CD4-positive, alpha-beta T cell treated with Interleukin-17A for 4 hours (primary cell): Measurements from ENCODE around the gene PACRG.

Experiments
- DNase-seq: peaks from one replicate; pipeline ENCODE4 v3.0.0-alpha.2; 2020; ENCODE audit warnings: mixed read lengths

Gene PACRG

GRCh38 chr6:162710936-162711335 is 16.8 kb upstream of the PACRG start:
- DNase-seq = no peak

DNA sequence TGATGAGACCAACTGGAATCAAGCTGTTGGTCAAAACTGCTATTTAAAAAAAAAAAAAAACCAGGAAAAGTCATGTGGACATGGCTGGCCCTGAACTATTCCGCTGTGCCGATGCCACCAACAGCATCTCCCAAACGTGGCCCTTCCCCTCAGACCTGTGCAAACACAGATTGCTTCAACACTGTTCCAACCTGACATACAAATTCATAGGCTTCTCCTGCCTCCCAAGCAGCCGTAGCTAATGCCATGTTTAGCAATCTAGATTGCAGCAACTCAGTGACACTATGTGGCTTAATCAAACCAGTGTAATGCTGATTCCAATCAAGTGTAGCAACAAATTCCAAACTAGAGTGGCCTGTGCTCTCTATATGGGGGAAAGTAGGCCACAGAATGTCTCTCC is 16.4 kb upstream of the PACRG start:
- DNase-seq = no peak

DNA sequence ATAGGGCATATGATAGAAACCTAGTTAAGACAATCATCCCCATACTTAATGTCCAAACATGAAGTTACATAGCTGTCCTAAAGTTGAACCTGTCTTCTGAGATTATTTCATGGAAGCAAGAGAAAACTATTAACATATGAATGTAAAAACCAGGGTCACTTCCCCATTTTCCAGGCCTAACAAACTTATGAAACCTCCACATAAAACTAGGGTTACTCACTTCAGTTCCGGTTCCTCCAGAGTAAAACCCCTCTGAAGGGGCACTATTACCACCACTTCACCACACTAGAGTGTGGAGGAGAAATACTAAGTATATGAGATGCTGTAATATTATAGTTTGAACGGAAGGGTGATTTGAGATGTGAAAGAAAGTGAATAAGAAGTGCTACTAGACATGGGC is 15.1 kb upstream of the PACRG start:
- DNase-seq = no peak

DNA sequence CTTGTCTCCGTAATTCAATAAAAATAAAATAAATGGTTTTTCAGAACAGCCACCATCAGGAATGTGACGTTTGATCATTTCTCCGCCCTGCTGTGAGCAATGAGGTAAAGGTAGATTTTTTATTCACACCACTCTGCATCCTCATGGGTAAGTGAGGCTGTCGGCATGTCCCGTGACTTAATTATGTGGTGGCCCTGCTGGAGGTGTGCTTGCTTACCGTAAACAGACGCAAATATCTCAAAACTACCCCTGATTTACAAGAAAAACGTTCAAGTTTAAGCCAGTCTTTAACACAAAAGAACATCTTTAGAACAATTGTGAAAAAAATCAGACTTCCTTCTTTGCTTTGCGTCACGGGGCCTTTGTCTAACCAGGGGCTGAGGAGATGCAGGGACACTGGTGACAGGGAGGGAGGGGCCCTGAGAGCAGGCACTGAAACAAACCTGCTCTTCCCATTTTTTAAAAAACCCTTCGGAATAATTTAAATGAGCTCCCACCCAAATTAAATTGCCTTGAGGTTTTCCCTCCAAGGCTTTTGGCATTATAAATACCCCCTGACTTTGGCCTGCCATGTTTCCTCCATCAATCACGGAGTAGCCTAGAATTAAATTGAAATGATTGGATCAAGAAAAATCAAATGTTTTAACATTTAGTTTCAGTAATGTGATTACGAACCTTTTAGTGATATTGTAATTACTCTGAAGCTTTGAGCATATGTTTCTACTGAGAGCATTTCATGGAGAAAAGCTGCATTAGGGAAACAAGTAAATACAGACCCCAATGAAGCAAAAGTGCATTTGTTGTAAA is 13.6 kb upstream of the PACRG start:
- no peak for DNase-seq

GRCh38 chr6:162715601-162716000 is 12.2 kb upstream of the PACRG start:
- no peak for DNase-seq

GRCh38 chr6:162719528-162719927 is 8.2 kb upstream of the PACRG start:
- no peak for DNase-seq

DNA sequence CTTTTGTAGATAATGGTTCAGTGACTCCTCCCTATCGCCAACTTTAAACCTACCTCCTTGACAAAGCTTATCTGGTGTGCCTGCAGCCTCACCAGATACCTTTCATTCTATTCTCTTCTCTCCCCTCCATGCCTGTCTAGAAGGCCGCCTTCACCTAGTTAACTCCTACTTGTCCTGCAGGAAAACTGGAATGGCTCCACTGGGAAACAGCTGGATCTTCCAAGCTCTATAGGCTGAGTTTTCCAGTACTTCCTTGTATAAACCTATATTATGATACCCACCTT is 6.4 kb upstream of the PACRG start:
- DNase-seq = no peak

DNA sequence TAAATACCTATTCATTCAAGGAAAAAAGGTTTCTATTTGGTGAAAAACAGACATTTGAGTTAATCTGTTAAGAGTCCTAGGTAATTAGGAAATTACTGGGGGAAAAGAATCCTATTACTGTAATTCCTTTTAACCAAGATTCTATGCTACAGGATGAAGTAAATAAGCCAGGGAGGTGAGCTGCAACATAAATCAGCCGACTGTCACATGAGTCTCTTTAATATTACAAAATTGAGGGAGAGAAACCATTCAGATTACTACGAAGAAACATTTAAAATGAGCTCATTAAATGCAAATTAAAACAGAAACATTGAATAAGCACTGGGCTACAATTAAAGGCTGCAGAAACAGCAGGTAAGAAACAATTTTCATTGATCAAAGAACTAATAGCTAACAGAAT is 5.5 kb upstream of the PACRG start:
- DNase-seq = no peak

DNA sequence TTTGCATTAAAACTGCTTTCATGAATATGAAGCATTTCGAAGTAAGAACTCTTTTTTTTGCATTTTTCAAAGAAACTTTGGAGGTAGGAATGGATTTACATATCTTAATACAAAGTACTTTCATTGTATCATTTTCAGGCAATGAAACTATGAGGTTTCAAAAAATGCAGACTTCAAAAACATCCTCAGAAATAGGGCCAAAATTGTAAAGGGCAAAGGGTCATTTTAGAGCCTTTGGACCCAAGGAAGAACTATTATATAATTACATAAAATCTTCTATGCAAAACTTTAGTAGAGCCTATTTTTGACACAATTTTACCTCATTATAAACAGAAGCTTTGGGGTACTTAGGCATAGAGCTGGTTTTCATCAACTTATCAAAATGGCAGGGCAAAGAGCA is 5.1 kb upstream of the PACRG start:
- DNase-seq = no peak

DNA sequence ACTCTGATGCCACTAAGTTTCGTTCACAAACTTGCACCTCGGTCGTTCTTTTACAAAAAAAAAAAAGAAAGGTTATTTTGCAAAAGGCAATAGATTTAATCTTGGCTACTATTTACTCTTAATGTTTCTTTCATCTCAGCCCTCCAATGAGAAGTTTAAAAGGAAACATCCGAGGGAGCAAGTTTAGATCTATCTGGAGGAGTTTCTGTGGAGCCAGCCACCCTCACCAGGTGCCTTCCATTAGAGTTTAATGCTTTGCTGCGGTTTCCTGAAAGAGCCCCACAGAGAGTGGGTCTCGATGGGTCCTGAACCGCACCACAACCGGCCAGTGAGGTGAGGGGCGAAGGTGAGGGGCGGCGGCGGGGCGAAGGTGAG is 840 bp upstream of the PACRG start:
- peak; percentile 31 for DNase-seq

DNA sequence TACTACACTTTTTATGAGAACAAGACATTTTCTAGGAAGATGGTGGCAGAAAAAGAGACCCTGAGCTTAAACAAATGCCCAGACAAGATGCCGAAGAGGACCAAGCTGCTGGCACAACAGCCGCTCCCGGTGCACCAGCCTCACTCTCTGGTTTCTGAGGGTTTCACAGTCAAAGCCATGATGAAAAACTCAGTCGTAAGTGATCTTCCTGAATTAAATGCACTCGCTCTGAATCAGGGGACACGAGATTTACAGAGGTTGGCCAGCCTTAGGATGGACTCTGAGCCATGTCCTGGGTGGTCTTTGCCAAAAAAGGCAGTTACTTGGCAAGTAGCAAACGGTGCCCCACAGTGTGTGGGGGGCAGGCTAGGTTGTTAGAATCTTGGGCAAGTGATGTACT is 423 bp downstream of the PACRG start:
- no peak for DNase-seq

DNA sequence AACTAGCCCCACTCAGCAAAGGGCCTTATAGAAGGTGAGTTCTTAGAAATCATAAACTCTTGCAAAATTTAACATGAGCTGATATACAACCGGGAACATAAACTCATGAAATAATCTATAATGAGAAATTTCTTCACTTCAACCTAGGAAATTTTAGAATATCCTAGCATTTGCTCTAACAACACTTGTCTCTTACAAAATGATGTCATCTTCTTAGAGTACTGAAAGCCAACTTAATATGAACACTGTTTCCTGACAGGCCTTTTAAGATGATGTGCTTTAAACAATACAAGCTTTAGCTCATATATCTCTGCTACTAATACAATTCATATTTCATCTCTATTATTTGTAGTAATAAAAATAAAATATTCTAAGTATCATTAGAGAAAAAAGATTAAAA is 932 bp downstream of the PACRG start:
- no peak for DNase-seq

- DNase-seq = no peak
Measured at GRCh38 chr6:162730502-162730901, 2.7 kb downstream of the PACRG start.

DNA sequence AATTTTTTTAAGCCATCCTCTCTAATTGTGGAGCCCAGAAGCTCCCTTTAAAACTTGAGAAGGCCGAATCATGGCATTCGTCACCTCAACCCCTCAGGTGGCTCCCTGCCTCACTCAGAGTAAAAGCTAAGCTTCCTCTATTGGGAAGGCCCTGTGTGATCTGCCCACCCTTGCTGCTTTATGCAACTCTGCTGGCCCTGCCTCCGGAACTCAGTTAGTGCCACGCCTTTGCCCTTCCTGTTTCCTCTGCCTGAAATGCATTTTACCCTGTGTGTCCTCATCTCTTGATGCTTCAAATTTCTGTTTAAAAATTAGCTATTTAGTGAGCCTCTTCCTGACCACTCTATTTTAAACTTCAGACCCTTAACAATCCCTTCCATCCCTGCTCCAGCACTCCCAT is 5.7 kb downstream of the PACRG start:
- DNase-seq = peak; percentile 35

- peak; percentile 5 for DNase-seq
Measured at GRCh38 chr6:162736961-162737360, 9.2 kb downstream of the PACRG start.

DNA sequence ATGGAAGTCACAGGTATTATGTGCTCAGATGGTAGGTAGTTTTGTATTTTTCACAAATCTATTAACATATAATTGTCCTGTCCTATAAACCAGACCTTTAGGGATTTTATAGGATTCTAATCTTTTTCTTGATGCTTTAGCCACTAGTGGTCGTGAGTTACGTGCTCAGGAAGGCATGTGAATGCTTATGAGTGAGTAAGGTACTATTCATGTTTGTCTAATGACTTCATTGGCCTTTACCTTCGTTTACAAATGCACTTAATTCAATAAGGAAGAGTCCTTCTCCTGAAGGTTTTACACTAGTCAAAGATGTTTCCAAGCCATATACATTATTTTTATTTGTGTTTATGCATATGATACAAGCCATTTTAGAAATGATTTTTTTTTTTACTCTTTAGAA is 23.0 kb downstream of the PACRG start:
- no peak for DNase-seq

DNA sequence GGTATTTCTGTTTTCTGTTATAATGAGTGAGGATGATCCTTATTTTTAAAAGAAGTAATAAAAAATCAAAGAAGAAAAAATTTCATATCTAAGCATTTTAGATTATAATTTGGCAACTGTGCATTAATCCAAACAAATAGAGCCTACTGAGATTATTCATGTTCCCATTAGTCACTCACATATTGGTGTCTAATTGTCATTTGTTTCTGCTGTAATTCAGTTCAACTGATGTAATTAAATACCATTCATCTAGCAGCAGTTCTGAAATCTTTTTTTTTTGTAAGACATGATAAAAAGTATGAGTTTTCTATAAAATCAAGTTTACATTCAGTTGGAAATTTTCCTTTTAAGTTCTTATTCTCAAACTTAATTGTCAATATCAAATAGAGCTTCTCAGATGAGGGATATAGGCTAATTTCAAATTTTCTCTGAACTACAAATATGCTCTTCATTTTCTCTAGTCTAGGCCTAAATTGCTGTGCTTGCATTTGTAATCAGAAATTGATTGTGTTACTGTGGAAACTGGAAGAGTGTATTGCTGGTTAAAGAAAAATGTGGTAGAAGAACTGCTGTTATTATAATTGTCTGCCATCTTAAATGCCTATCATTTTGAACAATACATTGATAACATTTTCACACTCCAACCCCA is 23.6 kb downstream of the PACRG start:
- no peak for DNase-seq

DNA sequence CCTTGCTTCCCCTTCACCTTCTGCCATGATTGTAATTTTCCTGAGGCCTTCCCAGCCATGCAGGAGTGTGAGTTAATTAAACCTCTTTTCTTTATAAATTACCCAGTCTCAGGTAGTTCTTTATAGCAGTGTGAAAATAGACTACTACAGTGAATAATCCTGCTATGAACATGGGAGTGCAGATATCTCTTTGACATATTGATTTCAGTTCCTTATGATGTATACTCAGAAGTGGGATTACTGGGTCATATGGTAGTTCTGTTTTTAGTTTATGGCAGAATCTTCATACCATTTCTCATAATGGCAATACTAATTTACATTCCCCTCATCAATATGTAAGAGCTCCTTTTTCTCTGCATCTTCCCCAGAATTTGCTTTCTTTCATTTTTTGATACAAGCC is 26.0 kb downstream of the PACRG start:
- DNase-seq = no peak

GRCh38 chr6:162770136-162770535 is 42.4 kb downstream of the PACRG start:
- DNase-seq = no peak

DNA sequence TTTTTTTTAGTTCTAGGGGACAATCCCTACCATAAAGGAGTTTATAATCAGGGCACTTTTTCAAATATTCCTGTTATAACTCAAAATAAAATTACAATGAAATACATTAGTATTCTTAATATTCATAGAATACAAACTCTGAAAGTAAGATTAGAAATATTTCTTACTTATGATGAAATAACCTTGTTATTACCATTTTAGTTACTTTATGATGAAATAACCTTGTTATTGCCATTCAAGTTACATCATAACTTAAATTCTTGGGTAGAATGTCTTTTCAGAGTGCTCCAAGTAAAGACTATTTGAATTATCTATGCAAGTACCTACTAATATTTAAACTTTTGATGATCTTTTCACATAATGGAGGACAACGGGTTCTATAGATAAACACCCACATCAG is 43.2 kb downstream of the PACRG start:
- DNase-seq = no peak

GRCh38 chr6:162772466-162772865 is 44.7 kb downstream of the PACRG start:
- no peak for DNase-seq

DNA sequence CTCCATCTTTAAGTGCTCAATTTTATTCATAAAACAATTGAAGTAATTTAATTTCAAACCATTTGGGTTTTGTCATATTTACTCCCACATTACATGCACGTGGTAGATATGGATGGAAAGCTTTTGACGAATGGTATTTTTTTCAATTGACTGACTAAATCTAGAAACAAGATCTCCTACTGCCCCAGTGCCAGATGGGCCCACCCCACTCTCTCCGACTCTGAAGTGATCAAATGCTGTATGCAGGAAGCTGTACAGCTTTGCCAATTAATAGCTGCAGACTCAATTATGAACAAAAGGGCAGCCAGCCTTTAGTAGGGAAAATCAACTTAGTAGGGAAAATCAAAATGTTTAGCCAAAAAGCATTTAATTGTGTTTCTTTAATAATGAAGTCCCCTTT is 46.2 kb downstream of the PACRG start:
- DNase-seq = no peak

DNA sequence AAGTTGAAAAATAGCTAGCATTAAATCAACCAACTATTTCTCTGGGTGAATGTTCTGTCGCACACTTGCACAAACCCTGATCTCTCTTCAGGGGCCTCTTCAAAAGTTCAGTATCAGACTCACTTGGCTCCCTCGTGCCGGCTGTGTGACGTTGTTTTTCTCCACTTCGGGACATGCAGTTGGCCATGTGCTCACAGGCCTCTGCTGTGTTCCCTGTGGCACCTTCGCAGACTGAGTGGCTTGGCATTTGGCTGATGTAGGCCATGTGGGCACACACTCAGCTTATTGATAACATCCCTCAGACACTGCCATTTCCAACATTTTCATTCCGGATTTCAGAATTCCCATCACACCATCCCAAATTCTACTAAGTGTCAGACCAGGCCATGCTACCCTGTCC is 49.3 kb downstream of the PACRG start:
- no peak for DNase-seq

GRCh38 chr6:162778603-162779002 is 50.8 kb downstream of the PACRG start:
- no peak for DNase-seq

GRCh38 chr6:162785632-162786242 is 58.0 kb downstream of the PACRG start:
- no peak for DNase-seq
